HUES48 (cell line): ENCODE measurements around the gene PTCRA.
"Not testable (repeated sequence)": the region's sequence is repeated elsewhere in the genome, so short reads cannot be mapped to it uniquely, and the experiment has no call there.

Source experiments
- H3K27ac ChIP-seq: one replicate; pipeline ENCODE4 v1.7.0; 2013; ENCODE audit warnings: low read depth, low read length, inconsistent platforms
- H3K27me3 ChIP-seq: 2 replicates; pipeline ENCODE4 v1.6.1; 2013; ENCODE audit warnings: mild to moderate bottlenecking, low read length; ENCODE audit not compliant: control insufficient read depth, insufficient read depth
- H3K36me3 ChIP-seq: 2 replicates; pipeline ENCODE4 v1.6.1; 2013; ENCODE audit warnings: low read length; ENCODE audit not compliant: control insufficient read depth, insufficient read depth
- H3K4me1 ChIP-seq: 2 replicates; pipeline ENCODE4 v1.6.1; 2013; ENCODE audit warnings: mild to moderate bottlenecking, low read length; ENCODE audit not compliant: control insufficient read depth, insufficient read depth
- H3K4me3 ChIP-seq: 2 replicates; pipeline ENCODE4 v1.5.1; 2013; ENCODE audit warnings: mild to moderate bottlenecking, low read depth, low read length
- H3K9ac ChIP-seq: 2 replicates; pipeline ENCODE4 v1.6.1; 2013; ENCODE audit warnings: mild to moderate bottlenecking, low read depth, low read length, moderate library complexity
- H3K9me3 ChIP-seq: 2 replicates; pipeline ENCODE4 v1.6.1; 2013; ENCODE audit warnings: low read length; ENCODE audit not compliant: control insufficient read depth, insufficient read depth

Gene PTCRA, protein sequence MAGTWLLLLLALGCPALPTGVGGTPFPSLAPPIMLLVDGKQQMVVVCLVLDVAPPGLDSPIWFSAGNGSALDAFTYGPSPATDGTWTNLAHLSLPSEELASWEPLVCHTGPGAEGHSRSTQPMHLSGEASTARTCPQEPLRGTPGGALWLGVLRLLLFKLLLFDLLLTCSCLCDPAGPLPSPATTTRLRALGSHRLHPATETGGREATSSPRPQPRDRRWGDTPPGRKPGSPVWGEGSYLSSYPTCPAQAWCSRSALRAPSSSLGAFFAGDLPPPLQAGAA

DNA sequence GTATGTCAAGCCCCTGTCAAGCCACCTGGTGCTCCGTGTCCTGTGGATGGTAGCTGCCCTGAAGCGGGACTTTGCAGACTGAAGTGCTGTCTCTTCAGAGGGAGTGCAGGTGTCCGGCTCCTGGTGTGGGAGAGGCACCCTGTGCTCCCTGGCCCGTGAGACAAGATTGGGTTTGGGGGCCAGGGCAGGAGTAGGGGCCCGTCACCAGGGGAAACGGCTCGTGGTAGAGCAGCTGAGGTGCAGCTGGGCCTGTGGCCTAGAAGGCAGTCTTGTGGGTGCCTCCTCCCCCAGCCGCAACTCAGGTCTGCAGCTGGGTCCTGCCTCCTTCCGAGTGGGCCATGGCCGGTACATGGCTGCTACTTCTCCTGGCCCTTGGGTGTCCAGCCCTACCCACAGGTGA is at the start of gene PTCRA:
TSS of gene PTCRA (plus strand) at position 322 of the 400 bp plus-strand sequence. CDS start at position 339, 17 bp downstream.
- Histone ChIP-seq H3K9me3 (no peaks in the 10 kb centered on the region), H3K9ac (no peak within 1 kb of the TSS), H3K4me3 (no peak within 1 kb of the TSS), H3K27ac (no peak within 1 kb of the TSS), H3K27me3 (no peaks in the 10 kb centered on the region), H3K4me1 (no peaks in the 10 kb centered on the region), H3K36me3 (no peaks in the 10 kb centered on the region)

DNA sequence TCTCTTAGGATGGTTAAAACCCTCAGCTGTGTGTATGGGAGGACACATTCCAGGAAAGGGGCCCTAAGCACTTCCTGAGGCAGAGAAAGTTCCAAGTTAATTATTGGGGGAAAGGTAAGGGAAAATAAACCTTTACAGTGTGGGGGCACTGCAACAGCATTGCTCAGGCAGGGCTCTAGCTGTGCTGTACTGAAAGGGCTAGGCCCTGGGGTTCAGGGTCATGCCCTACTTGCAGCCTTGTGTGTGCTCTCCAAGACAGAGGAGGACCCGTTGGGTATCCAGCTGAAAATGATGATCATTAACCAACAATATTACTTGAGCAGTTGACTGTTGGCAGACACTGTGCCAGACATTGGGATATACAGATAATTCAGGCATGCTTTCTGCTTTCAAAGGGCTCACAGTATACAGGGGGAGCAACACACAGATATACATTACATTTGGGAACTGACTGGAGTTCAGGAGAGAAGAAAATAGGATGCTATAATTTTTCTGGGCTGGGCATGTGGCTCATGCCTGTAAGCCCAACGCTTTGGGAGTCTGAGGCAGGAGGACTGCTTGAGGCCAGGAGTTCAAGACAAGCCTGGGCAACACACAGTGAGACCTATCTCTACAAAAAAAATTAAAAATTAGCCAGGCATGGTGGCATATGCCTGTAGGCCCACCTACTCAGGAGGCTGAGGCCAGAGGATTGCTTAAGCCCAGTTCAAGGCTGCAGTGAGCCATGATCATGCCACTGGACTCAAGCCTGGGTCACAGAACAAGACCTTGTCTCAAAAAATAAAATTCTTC is 45.5 kb upstream of the PTCRA start:
- Histone ChIP-seq H3K27me3 (no peaks in the 10 kb centered on the region), H3K9ac (no peak overlapping the region), H3K4me1 (no peaks in the 10 kb centered on the region), H3K36me3 (peaks cover 29% of the 10 kb centered on the region), H3K4me3 (no peak overlapping the region), H3K9me3 (no peaks in the 10 kb centered on the region), H3K27ac (no peak overlapping the region)

DNA sequence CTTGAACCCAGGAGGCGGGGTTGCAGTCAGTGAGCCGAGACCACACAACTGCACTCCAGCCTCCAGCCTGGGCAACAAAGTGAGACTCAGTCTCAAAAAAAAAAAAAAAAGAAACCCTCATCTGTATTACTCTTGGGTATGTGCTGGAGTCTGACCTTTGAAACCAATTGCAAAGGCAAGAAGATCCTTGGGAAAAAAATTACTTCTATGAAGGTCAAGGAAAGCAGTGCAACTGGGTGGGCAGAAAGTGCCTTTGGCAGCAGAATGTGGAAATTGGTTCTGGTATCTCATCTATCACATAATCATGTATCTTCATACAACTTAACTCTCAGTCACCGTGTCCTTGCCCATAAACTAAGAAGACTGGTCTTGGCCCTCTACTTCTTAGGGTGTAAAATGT is 44.1 kb upstream of the PTCRA start:
- Histone ChIP-seq H3K4me1 (no peaks in the 10 kb centered on the region), H3K36me3 (peaks cover 16% of the 10 kb centered on the region), H3K27ac (no peak overlapping the region), H3K9ac (no peak overlapping the region), H3K9me3 (no peaks in the 10 kb centered on the region), H3K4me3 (no peak overlapping the region), H3K27me3 (no peaks in the 10 kb centered on the region)

DNA sequence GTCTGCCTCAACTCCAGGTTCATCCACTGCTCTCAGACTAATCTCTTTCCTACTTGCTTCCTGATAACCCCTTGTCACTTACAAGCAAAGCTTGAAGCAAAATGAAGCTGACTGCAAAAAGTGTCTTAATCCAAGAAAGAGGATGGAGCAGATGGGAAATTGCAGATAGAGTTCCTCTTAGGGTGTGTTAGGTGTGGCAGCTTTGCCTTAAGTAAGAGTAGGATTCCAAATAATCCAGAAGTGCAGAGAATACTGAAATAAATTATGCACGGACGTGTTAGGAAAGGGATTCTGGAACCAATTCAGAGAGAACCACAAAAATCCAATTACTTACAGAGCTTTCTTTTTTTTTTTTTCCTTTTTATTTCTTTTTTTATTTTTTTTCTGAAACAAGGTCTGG is 42.5 kb upstream of the PTCRA start:
- H3K27me3 ChIP-seq, result no peaks in the 10 kb centered on the region
- H3K9ac ChIP-seq, result no peak overlapping the region
- H3K36me3 ChIP-seq, result 0 out of 2 replicates have a peak, but pooled peaks cover under 1% of the 10 kb centered on the region
- H3K4me1 ChIP-seq, result no peaks in the 10 kb centered on the region
- no peak overlapping the region for H3K4me3 ChIP-seq
- H3K9me3 ChIP-seq, result no peaks in the 10 kb centered on the region
- no peak overlapping the region for H3K27ac ChIP-seq

DNA sequence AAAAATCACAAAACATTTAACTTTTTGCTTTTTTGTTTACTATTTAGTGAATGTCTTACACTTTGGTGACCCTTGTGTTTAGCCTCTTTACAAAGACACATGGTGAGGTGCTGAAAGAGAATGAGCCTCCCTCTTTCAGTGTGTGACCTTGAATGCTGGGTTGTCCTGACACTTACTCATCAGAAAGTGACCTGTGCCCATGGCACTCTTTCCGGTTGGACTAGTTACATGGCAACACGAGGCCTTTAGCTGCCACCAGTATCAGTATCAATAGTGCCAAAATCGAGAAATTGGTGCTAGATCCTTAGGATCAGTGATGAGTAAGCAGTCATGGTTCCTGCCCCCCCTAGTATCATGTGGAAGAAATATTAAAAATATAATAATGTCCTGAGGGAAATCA is 38.2 kb upstream of the PTCRA start:
- Histone ChIP-seq H3K9ac (no peak overlapping the region), H3K4me1 (0 out of 2 replicates have a peak, but pooled peaks cover 3% of the 10 kb centered on the region), H3K4me3 (no peak overlapping the region), H3K27me3 (no peaks in the 10 kb centered on the region), H3K27ac (no peak overlapping the region), H3K9me3 (no peaks in the 10 kb centered on the region), H3K36me3 (peaks cover 16% of the 10 kb centered on the region)

DNA sequence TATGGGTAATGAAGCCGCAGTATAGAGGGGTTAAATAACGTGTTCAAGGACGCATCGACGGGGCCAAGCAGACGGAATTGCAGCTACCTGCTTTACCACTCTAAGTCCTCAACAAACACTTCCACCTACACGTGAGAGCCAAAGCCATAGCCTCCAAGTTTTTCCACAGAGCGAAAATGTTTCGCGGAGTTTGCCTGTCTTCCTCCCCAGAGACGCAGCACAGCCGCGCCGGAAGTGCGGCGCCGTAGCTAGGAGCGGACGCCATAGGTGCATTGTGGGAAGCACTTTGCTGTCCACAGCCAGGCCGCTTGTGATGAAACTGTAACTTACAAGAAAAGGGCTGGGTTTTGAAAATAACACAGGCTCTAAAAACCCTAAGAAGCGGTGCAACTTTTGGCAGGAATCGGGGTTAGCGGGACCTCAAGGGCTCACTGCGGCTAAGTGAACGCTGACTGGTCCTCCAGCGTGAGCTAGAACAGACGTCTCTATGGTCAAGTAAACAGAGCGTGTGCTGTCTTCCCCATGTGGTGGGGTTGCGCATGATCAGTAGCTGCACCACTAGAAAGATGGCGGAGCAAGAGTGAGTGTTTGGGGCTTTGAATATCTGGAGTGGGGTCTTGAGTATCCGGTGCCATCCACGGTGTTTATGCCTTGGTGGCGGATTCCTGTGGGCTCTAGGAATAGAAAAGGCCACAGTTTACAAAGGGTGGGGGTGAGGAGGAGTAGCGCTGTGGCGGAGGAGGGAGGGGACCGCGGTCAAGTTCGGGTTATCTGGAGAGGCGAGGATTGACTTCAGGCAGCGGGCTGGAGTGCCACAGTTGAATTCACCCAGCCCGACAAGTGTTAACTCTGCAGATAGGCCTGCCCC is 36.2 kb upstream of the PTCRA start, which contains the start of gene RPL7L1:
TSS of gene RPL7L1 (plus strand) at position 245 of the 868 bp plus-strand sequence. CDS start at position 540, 295 bp downstream.
- H3K36me3 ChIP-seq, result peaks cover 35% of the 10 kb centered on the region
- H3K27me3 ChIP-seq, result no peaks in the 10 kb centered on the region
- peak within 1 kb of the TSS; percentile 96 for H3K27ac ChIP-seq
- H3K9ac ChIP-seq, result peak within 1 kb of the TSS; percentile 94
- H3K4me1 ChIP-seq, result 0 out of 2 replicates have a peak, but pooled peaks cover 3% of the 10 kb centered on the region
- H3K4me3 ChIP-seq, result peak within 1 kb of the TSS; percentile 96
- H3K9me3 ChIP-seq, result no peaks in the 10 kb centered on the region

DNA sequence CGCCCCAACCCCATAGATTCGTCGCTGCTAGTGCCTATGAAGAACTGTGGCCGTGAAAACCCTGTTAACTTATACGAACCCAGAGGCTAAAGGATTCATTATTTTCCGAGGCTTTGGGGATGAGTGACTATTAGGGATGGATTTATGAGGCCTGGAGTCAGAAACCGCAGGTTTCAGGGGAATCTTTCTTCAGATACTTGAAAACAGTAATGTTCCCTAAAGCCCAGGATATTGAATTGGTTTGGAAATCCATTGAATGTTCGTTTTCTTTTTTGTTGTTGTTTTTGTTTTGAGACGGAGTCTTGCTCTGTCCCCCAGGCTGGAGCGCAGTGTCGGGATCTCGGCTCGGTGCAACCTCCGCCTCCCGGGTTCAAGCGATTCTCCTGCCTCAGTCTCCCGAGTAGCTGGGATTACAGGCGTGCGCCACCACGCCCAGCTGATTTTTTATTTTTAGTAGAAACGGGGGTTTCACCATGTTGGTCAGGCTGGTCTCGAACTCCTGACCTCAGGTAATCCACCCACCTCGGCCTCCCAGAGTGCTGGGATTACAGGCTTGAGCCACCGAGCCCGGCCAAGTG is 35.5 kb upstream of the PTCRA start:
- H3K4me1 ChIP-seq, H3K27me3 ChIP-seq, H3K9me3 ChIP-seq: not testable (repeated sequence)
- peak overlapping the region; percentile 94 for H3K9ac ChIP-seq
- H3K4me3 ChIP-seq, result peak overlapping the region; percentile 96
- peaks cover 43% of the 10 kb centered on the region for H3K36me3 ChIP-seq
- H3K27ac ChIP-seq, result peak overlapping the region; percentile 96

DNA sequence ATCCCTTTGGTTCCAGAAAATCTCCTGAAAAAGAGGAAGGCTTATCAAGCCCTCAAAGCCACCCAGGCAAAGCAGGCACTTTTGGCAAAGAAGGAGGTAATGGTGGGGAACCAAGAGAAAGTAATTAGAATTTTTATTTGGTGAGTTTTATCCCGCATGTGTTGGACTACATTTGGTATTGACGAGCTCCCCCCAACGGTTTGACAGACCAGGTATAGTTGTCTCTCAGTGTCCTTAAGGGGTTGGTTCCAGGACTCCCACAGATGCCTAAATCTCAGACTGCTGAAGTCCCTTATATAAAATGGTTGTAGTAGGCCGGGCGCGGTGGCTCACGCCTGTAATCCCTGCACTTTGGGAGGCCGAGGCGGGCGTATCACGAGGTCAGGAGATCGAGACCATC is 35.0 kb upstream of the PTCRA start:
- H3K27ac ChIP-seq, result not testable (repeated sequence)

DNA sequence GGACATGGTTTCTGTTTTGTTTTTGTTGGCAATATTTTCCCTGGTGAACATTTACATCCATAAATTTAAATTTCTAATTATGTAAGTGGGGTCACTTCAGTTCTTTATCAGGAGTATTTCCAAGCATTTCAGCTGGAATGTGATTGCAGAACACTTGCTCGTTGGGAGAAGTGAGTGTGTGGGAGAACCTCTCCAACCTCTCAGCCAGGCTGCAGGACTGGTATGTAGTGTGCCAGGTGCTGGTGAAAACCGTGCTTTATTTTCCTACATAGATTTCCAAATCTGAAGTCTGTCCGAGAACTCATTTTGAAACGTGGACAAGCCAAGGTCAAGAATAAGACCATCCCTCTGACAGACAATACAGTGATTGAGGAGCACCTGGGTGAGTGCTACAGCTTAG is 30.2 kb upstream of the PTCRA start:
- Histone ChIP-seq H3K27ac (no peak overlapping the region), H3K36me3 (peaks cover 65% of the 10 kb centered on the region)

More for the DNA sequence above, 35.0 kb upstream of the PTCRA start:
- H3K36me3 ChIP-seq, result peaks cover 48% of the 10 kb centered on the region
- not testable (repeated sequence) for H3K9ac ChIP-seq, H3K9me3 ChIP-seq, H3K27me3 ChIP-seq, H3K4me1 ChIP-seq
- peak overlapping the region; percentile 96 for H3K4me3 ChIP-seq

DNA sequence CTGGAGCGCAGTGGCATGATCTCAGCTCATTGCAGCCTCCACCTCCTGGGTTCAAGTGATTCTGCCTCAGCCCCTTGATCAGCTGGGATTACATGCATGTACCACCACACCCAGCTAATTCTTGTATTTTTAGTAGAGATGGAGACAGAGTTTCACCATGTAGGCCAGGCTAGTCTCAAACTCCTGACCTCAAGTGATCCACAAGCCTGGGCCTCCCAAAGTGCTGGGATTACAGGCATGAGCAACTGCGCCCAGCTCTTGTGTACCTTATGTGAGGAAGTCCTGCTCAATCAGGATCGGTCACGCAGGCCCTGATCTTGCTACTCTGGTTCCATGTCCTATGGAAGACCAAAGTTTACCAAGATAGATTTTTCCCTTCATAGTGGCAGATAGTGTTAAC is 27.7 kb upstream of the PTCRA start:
- not testable (repeated sequence) for H3K27me3 ChIP-seq, H3K4me3 ChIP-seq, H3K27ac ChIP-seq, H3K4me1 ChIP-seq, H3K9me3 ChIP-seq, H3K9ac ChIP-seq
- peaks cover 44% of the 10 kb centered on the region for H3K36me3 ChIP-seq

More for the DNA sequence above, 30.2 kb upstream of the PTCRA start:
- Histone ChIP-seq H3K4me1 (0 out of 2 replicates have a peak, but pooled peaks cover 6% of the 10 kb centered on the region), H3K4me3 (no peak overlapping the region), H3K9me3 (no peaks in the 10 kb centered on the region), H3K27me3 (no peaks in the 10 kb centered on the region), H3K9ac (no peak overlapping the region)
